Upper lobe of left lung (tissue), 4 donors: ENCODE measurements around the gene PRPF40A.
A peak's percentile ranks its signal among the peaks of the same experiment; 100 is the strongest.

Source experiments
- CTCF ChIP-seq, 6 experiments: fragments of 450-650 bp in 4 of 6; fragments of 200-600 bp in 2 of 6; sonication (generic) in 2 of 6; IDR thresholded peaks; one replicate each; pipeline ENCODE4 v1.5.1; 2016 to 2019; ENCODE audit warnings: antibody characterized with exemption in 6 of 6
- POLR2A ChIP-seq, 4 donors: fragments of 450-650 bp; IDR thresholded peaks; one replicate each; pipeline ENCODE4 v1.5.1; 2016 to 2017; ENCODE audit warnings: antibody characterized with exemption in 4 of 4, mild to moderate bottlenecking in 2 of 4
- POLR2AphosphoS5 ChIP-seq, 2 donors: sonication (generic); formaldehyde crosslinking; IDR thresholded peaks; one replicate each; pipeline ENCODE4 v1.5.1; 2017; ENCODE audit warnings: antibody characterized with exemption in 2 of 2

GRCh38 chr2:152718076-152718908, 1.0 kb upstream of the PRPF40A start, which contains the start of gene ARL6IP6:
- TF ChIP-seq CTCF (IDR thresholded peaks at IDR 0.05) (no peak), POLR2AphosphoS5 (IDR thresholded peaks at IDR 0.05) (peak; percentile 56 to 85), POLR2A (IDR thresholded peaks at IDR 0.05) (peak in 3 of 4 donors; percentile 72 to 89 (median 84))
